ENCODE data around the gene APBB2.

Gene APBB2

GRCh38 chr4:40874901-40875300 lies 339.4 kb downstream of the APBB2 start:
- H3K27ac Mint-ChIP-seq, result no peak overlapping the region

GRCh38 chr4:40874331-40874730 lies 340.0 kb downstream of the APBB2 start:
- ATAC-seq, result no peak
- H3K4me3 Mint-ChIP-seq, result no peak overlapping the region
- no peaks in the 10 kb centered on the region for H3K4me1 Mint-ChIP-seq
- H3K27ac Mint-ChIP-seq, result no peak overlapping the region
- H3K9me3 Mint-ChIP-seq, result no peaks in the 10 kb centered on the region
- DNase-seq (ENCODE audit: low spot score in 2 of 2), result no peak
- no peaks in the 10 kb centered on the region for H3K36me3 Mint-ChIP-seq

More at GRCh38 chr4:40874901-40875300, 339.4 kb downstream of the APBB2 start:
- no peak overlapping the region for H3K4me3 Mint-ChIP-seq
- ATAC-seq (peak; percentile 32), DNase-seq (ENCODE audit: low spot score in 2 of 2) (no peak)
- H3K9me3 Mint-ChIP-seq, result no peaks in the 10 kb centered on the region
- no peaks in the 10 kb centered on the region for H3K36me3 Mint-ChIP-seq
- no peaks in the 10 kb centered on the region for H3K4me1 Mint-ChIP-seq

GRCh38 chr4:40871695-40872250 lies 342.6 kb downstream of the APBB2 start:
- no peak overlapping the region for H3K27ac Mint-ChIP-seq
- H3K4me1 Mint-ChIP-seq, result no peaks in the 10 kb centered on the region
- no peak overlapping the region for H3K4me3 Mint-ChIP-seq
- H3K36me3 Mint-ChIP-seq, result no peaks in the 10 kb centered on the region
- DNase-seq (ENCODE audit: low spot score in 2 of 2), result no peak
- H3K9me3 Mint-ChIP-seq, result no peaks in the 10 kb centered on the region
- ATAC-seq, result no peak

- no peak for DNase-seq (ENCODE audit: low spot score in 2 of 2)
- no peaks in the 10 kb centered on the region for H3K4me1 Mint-ChIP-seq
- H3K27ac Mint-ChIP-seq, result no peak overlapping the region
- no peak overlapping the region for H3K4me3 Mint-ChIP-seq
- no peaks in the 10 kb centered on the region for H3K36me3 Mint-ChIP-seq
- no peak for ATAC-seq
- H3K9me3 Mint-ChIP-seq, result no peaks in the 10 kb centered on the region
Measured at GRCh38 chr4:40870150-40870549, 344.2 kb downstream of the APBB2 start.

- H3K36me3 Mint-ChIP-seq, result no peaks in the 10 kb centered on the region
- no peaks in the 10 kb centered on the region for H3K4me1 Mint-ChIP-seq
- DNase-seq (ENCODE audit: low spot score in 2 of 2) (no peak), ATAC-seq (no peak)
- H3K9me3 Mint-ChIP-seq, result no peaks in the 10 kb centered on the region
- H3K27ac Mint-ChIP-seq, result no peak overlapping the region
- no peak overlapping the region for H3K4me3 Mint-ChIP-seq
Measured at GRCh38 chr4:40865696-40866095, 348.6 kb downstream of the APBB2 start.

GRCh38 chr4:40864531-40864930 lies 349.8 kb downstream of the APBB2 start:
- Mint-ChIP-seq H3K4me3 (no peak overlapping the region), H3K4me1 (peaks cover 5% of the 10 kb centered on the region), H3K36me3 (no peaks in the 10 kb centered on the region), H3K9me3 (no peaks in the 10 kb centered on the region), H3K27ac (no peak overlapping the region)
- DNase-seq (ENCODE audit: low spot score in 2 of 2) (no peak), ATAC-seq (no peak)

- Mint-ChIP-seq H3K4me1 (peaks cover 23% of the 10 kb centered on the region), H3K4me3 (no peak overlapping the region), H3K27ac (no peak overlapping the region), H3K36me3 (no peaks in the 10 kb centered on the region), H3K9me3 (no peaks in the 10 kb centered on the region)
- ATAC-seq (no peak), DNase-seq (ENCODE audit: low spot score in 2 of 2) (no peak)
Measured at GRCh38 chr4:40858962-40859361, 355.4 kb downstream of the APBB2 start.

GRCh38 chr4:40857956-40858355 lies 356.4 kb downstream of the APBB2 start:
- ATAC-seq (no peak), DNase-seq (ENCODE audit: low spot score in 2 of 2) (no peak)
- no peak overlapping the region for H3K4me3 Mint-ChIP-seq
- H3K27ac Mint-ChIP-seq, result no peak overlapping the region
- H3K9me3 Mint-ChIP-seq, result no peaks in the 10 kb centered on the region
- H3K4me1 Mint-ChIP-seq, result peaks cover 23% of the 10 kb centered on the region
- H3K36me3 Mint-ChIP-seq, result no peaks in the 10 kb centered on the region

- peak; percentile 76 for ATAC-seq
- Mint-ChIP-seq H3K4me1 (peaks cover 23% of the 10 kb centered on the region), H3K9me3 (no peaks in the 10 kb centered on the region), H3K36me3 (no peaks in the 10 kb centered on the region), H3K4me3 (peak overlapping the region; percentile 44), H3K27ac (no peak overlapping the region)
- peak in 1 of 2 donors; percentile 54 for DNase-seq (ENCODE audit: low spot score in 2 of 2)
Measured at GRCh38 chr4:40856840-40857362, 357.4 kb downstream of the APBB2 start.

- H3K4me3 Mint-ChIP-seq, result peak overlapping the region; percentile 44
Measured at GRCh38 chr4:40856277-40856839, 358.0 kb downstream of the APBB2 start.

GRCh38 chr4:40850496-40850895 lies 363.8 kb downstream of the APBB2 start:
- Mint-ChIP-seq H3K36me3 (no peaks in the 10 kb centered on the region), H3K4me1 (no peaks in the 10 kb centered on the region), H3K9me3 (no peaks in the 10 kb centered on the region), H3K27ac (no peak overlapping the region), H3K4me3 (no peak overlapping the region)
- DNase-seq (ENCODE audit: low spot score in 2 of 2) (no peak), ATAC-seq (no peak)

More at GRCh38 chr4:40856277-40856839, 358.0 kb downstream of the APBB2 start:
- no peak for ATAC-seq
- peaks cover 23% of the 10 kb centered on the region for H3K4me1 Mint-ChIP-seq
- no peaks in the 10 kb centered on the region for H3K36me3 Mint-ChIP-seq
- no peak overlapping the region for H3K27ac Mint-ChIP-seq
- no peak for DNase-seq (ENCODE audit: low spot score in 2 of 2)
- H3K9me3 Mint-ChIP-seq, result no peaks in the 10 kb centered on the region

GRCh38 chr4:40848940-40849339 lies 365.4 kb downstream of the APBB2 start:
- ATAC-seq, result no peak
- Mint-ChIP-seq H3K9me3 (no peaks in the 10 kb centered on the region), H3K4me1 (no peaks in the 10 kb centered on the region)

GRCh38 chr4:40848251-40848650 lies 366.1 kb downstream of the APBB2 start:
- Mint-ChIP-seq H3K4me1 (no peaks in the 10 kb centered on the region), H3K9me3 (no peaks in the 10 kb centered on the region), H3K4me3 (no peak overlapping the region), H3K27ac (no peak overlapping the region), H3K36me3 (no peaks in the 10 kb centered on the region)
- DNase-seq (ENCODE audit: low spot score in 2 of 2), result no peak
- ATAC-seq, result no peak

More at GRCh38 chr4:40848940-40849339, 365.4 kb downstream of the APBB2 start:
- H3K4me3 Mint-ChIP-seq, result no peak overlapping the region
- no peak overlapping the region for H3K27ac Mint-ChIP-seq
- DNase-seq (ENCODE audit: low spot score in 2 of 2), result no peak
- H3K36me3 Mint-ChIP-seq, result no peaks in the 10 kb centered on the region

GRCh38 chr4:40846532-40846931 lies 367.8 kb downstream of the APBB2 start:
- Mint-ChIP-seq H3K36me3 (no peaks in the 10 kb centered on the region), H3K4me3 (no peak overlapping the region), H3K9me3 (no peaks in the 10 kb centered on the region), H3K4me1 (no peaks in the 10 kb centered on the region), H3K27ac (no peak overlapping the region)
- DNase-seq (ENCODE audit: low spot score in 2 of 2) (no peak), ATAC-seq (no peak)

- DNase-seq (ENCODE audit: low spot score in 2 of 2), result no peak
- Mint-ChIP-seq H3K36me3 (no peaks in the 10 kb centered on the region), H3K4me1 (peaks cover 6% of the 10 kb centered on the region), H3K9me3 (no peaks in the 10 kb centered on the region), H3K4me3 (no peak overlapping the region), H3K27ac (no peak overlapping the region)
- no peak for ATAC-seq
Measured at GRCh38 chr4:40845154-40845835, 369.0 kb downstream of the APBB2 start.

- H3K4me1 Mint-ChIP-seq, result peaks cover 6% of the 10 kb centered on the region
- no peaks in the 10 kb centered on the region for H3K36me3 Mint-ChIP-seq
- ATAC-seq (no peak), DNase-seq (ENCODE audit: low spot score in 2 of 2) (no peak)
- H3K9me3 Mint-ChIP-seq, result no peaks in the 10 kb centered on the region
- no peak overlapping the region for H3K4me3 Mint-ChIP-seq
- no peak overlapping the region for H3K27ac Mint-ChIP-seq
Measured at GRCh38 chr4:40844261-40844660, 370.1 kb downstream of the APBB2 start.
